GM21423 (cell line): ENCODE results near the gene GSG1.

Source experiments
- ATAC-seq: cut with Tn5 transposase; IDR thresholded peaks from one replicate; pipeline ENCODE4 v1.9.1; 2021; ENCODE audit warnings: mild to moderate bottlenecking, moderate library complexity; ENCODE audit not compliant: unreplicated experiment

GSG1 gene

GRCh38 chr12:13103391-13104033 is at the start of gene GSG1:
Gene GSG1 (minus strand): TSS chr12:13103667. CDS start chr12:13103512, 155 bp downstream.
- ATAC-seq: no peak

GRCh38 chr12:13153180-13153579 is 49.7 kb upstream of the GSG1 start:
- no peak for ATAC-seq

GRCh38 chr12:13152756-13153155 is 49.3 kb upstream of the GSG1 start:
- no peak for ATAC-seq

GRCh38 chr12:13152281-13152680 is 48.8 kb upstream of the GSG1 start:
- ATAC-seq: no peak

- ATAC-seq: no peak
These were observed 45.9 kb upstream of the GSG1 start for GRCh38 chr12:13149411-13149810.

GRCh38 chr12:13148485-13148847 is 45.0 kb upstream of the GSG1 start:
- ATAC-seq: no peak

GRCh38 chr12:13147688-13148484 is 44.4 kb upstream of the GSG1 start:
- no peak for ATAC-seq

- no peak for ATAC-seq
These were observed 43.0 kb upstream of the GSG1 start for GRCh38 chr12:13146336-13146938.

GRCh38 chr12:13144266-13144828 is 40.9 kb upstream of the GSG1 start:
- ATAC-seq: no peak

GRCh38 chr12:13142747-13143146 is 39.3 kb upstream of the GSG1 start:
- no peak for ATAC-seq

- ATAC-seq: no peak
These were observed 38.2 kb upstream of the GSG1 start for GRCh38 chr12:13141686-13142085.

GRCh38 chr12:13135371-13136178 is 32.1 kb upstream of the GSG1 start:
- no peak for ATAC-seq

GRCh38 chr12:13133886-13134285 is 30.4 kb upstream of the GSG1 start:
- ATAC-seq: no peak

GRCh38 chr12:13130981-13131380 is 27.5 kb upstream of the GSG1 start:
- no peak for ATAC-seq

- no peak for ATAC-seq
These were observed 25.0 kb upstream of the GSG1 start for GRCh38 chr12:13128291-13128965.

GRCh38 chr12:13127444-13127843 is 24.0 kb upstream of the GSG1 start:
- no peak for ATAC-seq

GRCh38 chr12:13126494-13126893 is 23.0 kb upstream of the GSG1 start:
- no peak for ATAC-seq

- no peak for ATAC-seq
These were observed 22.5 kb upstream of the GSG1 start for GRCh38 chr12:13125996-13126395.

GRCh38 chr12:13124656-13125505 is 21.4 kb upstream of the GSG1 start:
- ATAC-seq: no peak
